ENCODE results near the gene PEX11G. TPM values are rescaled to one million over a fixed set of nuclear protein-coding genes. Genes with fewer than 3 reads are reported as not detected.

Gene PEX11G
- total and polyA plus RNA-seq, 2 of the 8 experiments (the other 6 are each of a cell fraction or from before 2014, with no cell fraction given), result 2.1 to 4.3 TPM

DNA sequence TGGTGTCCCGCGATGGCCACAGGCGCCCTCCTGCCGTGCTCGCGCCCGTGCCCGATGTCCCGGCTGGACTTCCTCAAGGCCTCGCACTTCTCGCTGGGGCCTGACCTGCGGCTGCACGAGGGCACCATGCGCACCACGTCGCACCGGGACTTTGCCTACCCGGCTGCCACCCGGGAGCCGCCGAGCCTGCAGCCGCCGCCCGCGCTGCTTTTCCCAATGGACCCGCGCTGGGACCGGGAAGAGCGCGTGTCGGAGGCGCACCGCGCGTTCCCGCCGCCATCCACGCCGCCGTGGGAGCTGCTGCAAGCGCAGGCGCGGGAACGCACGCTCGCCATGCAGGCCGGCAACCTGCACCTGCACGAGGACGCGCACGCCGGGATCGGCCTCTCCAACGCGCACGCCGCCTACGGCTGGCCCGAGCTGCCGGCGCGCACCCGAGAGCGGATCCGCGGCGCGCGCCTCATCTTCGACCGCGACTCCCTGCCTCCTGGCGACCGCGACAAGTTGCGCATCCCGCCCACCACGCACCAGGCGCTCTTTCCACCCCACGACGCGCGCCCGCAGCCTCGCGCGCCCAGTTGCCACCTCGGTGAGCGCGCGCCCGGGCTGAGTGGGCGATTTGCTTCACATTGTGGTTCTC, 12.1 kb upstream of the PEX11G start (continued):
- TF ChIP-seq, protein P1, sequence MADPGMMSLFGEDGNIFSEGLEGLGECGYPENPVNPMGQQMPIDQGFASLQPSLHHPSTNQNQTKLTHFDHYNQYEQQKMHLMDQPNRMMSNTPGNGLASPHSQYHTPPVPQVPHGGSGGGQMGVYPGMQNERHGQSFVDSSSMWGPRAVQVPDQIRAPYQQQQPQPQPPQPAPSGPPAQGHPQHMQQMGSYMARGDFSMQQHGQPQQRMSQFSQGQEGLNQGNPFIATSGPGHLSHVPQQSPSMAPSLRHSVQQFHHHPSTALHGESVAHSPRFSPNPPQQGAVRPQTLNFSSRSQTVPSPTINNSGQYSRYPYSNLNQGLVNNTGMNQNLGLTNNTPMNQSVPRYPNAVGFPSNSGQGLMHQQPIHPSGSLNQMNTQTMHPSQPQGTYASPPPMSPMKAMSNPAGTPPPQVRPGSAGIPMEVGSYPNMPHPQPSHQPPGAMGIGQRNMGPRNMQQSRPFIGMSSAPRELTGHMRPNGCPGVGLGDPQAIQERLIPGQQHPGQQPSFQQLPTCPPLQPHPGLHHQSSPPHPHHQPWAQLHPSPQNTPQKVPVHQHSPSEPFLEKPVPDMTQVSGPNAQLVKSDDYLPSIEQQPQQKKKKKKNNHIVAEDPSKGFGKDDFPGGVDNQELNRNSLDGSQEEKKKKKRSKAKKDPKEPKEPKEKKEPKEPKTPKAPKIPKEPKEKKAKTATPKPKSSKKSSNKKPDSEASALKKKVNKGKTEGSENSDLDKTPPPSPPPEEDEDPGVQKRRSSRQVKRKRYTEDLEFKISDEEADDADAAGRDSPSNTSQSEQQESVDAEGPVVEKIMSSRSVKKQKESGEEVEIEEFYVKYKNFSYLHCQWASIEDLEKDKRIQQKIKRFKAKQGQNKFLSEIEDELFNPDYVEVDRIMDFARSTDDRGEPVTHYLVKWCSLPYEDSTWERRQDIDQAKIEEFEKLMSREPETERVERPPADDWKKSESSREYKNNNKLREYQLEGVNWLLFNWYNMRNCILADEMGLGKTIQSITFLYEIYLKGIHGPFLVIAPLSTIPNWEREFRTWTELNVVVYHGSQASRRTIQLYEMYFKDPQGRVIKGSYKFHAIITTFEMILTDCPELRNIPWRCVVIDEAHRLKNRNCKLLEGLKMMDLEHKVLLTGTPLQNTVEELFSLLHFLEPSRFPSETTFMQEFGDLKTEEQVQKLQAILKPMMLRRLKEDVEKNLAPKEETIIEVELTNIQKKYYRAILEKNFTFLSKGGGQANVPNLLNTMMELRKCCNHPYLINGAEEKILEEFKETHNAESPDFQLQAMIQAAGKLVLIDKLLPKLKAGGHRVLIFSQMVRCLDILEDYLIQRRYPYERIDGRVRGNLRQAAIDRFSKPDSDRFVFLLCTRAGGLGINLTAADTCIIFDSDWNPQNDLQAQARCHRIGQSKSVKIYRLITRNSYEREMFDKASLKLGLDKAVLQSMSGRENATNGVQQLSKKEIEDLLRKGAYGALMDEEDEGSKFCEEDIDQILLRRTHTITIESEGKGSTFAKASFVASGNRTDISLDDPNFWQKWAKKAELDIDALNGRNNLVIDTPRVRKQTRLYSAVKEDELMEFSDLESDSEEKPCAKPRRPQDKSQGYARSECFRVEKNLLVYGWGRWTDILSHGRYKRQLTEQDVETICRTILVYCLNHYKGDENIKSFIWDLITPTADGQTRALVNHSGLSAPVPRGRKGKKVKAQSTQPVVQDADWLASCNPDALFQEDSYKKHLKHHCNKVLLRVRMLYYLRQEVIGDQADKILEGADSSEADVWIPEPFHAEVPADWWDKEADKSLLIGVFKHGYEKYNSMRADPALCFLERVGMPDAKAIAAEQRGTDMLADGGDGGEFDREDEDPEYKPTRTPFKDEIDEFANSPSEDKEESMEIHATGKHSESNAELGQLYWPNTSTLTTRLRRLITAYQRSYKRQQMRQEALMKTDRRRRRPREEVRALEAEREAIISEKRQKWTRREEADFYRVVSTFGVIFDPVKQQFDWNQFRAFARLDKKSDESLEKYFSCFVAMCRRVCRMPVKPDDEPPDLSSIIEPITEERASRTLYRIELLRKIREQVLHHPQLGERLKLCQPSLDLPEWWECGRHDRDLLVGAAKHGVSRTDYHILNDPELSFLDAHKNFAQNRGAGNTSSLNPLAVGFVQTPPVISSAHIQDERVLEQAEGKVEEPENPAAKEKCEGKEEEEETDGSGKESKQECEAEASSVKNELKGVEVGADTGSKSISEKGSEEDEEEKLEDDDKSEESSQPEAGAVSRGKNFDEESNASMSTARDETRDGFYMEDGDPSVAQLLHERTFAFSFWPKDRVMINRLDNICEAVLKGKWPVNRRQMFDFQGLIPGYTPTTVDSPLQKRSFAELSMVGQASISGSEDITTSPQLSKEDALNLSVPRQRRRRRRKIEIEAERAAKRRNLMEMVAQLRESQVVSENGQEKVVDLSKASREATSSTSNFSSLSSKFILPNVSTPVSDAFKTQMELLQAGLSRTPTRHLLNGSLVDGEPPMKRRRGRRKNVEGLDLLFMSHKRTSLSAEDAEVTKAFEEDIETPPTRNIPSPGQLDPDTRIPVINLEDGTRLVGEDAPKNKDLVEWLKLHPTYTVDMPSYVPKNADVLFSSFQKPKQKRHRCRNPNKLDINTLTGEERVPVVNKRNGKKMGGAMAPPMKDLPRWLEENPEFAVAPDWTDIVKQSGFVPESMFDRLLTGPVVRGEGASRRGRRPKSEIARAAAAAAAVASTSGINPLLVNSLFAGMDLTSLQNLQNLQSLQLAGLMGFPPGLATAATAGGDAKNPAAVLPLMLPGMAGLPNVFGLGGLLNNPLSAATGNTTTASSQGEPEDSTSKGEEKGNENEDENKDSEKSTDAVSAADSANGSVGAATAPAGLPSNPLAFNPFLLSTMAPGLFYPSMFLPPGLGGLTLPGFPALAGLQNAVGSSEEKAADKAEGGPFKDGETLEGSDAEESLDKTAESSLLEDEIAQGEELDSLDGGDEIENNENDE (IDR thresholded peaks at IDR 0.05; ENCODE audit: insufficient replicate concordance, low read length), result no peak
- no peak for TF ChIP-seq EZH2 (IDR thresholded peaks at IDR 0.05; ENCODE audit: low read depth, low read length, severe bottlenecking)
